ENCODE results near the gene H3-3A.
A peak's percentile ranks its signal among the peaks of the same experiment; 100 is the strongest.

GRCh38 chr1:226061841-226062557 is 517 bp upstream of the H3-3A start:
- no peak for TF ChIP-seq CTCF (IDR thresholded peaks at IDR 0.05 in 8 of 11, conservative IDR thresholded peaks at IDR 0.05 in 3 of 11)
- peak; percentile 59 to 84 (median 78) for TF ChIP-seq POLR2AphosphoS5 (IDR thresholded peaks at IDR 0.05)
- TF ChIP-seq POLR2A (IDR thresholded peaks at IDR 0.05) = peak in 1 of 3 donors; percentile 59

Data from spleen (tissue), 7 donors.